ENCODE data around the gene ACKR2. TPM values are rescaled to one million over a fixed set of nuclear protein-coding genes. Genes with fewer than 3 reads are reported as not detected.

ACKR2 gene
- polyA plus RNA-seq, 1 donor from 2014 or later: not detected

GRCh38 chr3:42856544-42856943 is 47.3 kb downstream of the ACKR2 start:
- H3K36me3 ChIP-seq (ENCODE audit: insufficient read depth, low read length): no peaks in the 10 kb centered on the region
- no peak for TF ChIP-seq TAF1 (IDR thresholded peaks at IDR 0.05; ENCODE audit: low read depth)
- no peak for TF ChIP-seq REST (IDR thresholded peaks at IDR 0.05; ENCODE audit: borderline replicate concordance)
- no peak for TF ChIP-seq POLR2AphosphoS5 (IDR thresholded peaks at IDR 0.05)
- no peak for TF ChIP-seq MXI1 (conservative IDR thresholded peaks at IDR 0.05; ENCODE audit: poor library complexity, severe bottlenecking)
- no peak for TF ChIP-seq SMC3 (conservative IDR thresholded peaks at IDR 0.05; ENCODE audit: poor library complexity)
- TF ChIP-seq RAD21 (conservative IDR thresholded peaks at IDR 0.05): no peak
- no peak for TF ChIP-seq EP300 (conservative IDR thresholded peaks at IDR 0.05; ENCODE audit: poor library complexity, severe bottlenecking)
- TF ChIP-seq, protein P1, sequence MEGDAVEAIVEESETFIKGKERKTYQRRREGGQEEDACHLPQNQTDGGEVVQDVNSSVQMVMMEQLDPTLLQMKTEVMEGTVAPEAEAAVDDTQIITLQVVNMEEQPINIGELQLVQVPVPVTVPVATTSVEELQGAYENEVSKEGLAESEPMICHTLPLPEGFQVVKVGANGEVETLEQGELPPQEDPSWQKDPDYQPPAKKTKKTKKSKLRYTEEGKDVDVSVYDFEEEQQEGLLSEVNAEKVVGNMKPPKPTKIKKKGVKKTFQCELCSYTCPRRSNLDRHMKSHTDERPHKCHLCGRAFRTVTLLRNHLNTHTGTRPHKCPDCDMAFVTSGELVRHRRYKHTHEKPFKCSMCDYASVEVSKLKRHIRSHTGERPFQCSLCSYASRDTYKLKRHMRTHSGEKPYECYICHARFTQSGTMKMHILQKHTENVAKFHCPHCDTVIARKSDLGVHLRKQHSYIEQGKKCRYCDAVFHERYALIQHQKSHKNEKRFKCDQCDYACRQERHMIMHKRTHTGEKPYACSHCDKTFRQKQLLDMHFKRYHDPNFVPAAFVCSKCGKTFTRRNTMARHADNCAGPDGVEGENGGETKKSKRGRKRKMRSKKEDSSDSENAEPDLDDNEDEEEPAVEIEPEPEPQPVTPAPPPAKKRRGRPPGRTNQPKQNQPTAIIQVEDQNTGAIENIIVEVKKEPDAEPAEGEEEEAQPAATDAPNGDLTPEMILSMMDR (IDR thresholded peaks at IDR 0.05; ENCODE audit: poor library complexity, severe bottlenecking): no peak
- TF ChIP-seq EZH2 (IDR thresholded peaks at IDR 0.05; ENCODE audit: borderline replicate concordance, insufficient read depth, low read length, poor library complexity, severe bottlenecking): no peak
- H4K20me1 ChIP-seq (ENCODE audit: insufficient read depth): no peaks in the 10 kb centered on the region
- H3K27ac ChIP-seq (ENCODE audit: low read length): no peak overlapping the region
- no peaks in the 10 kb centered on the region for H3K9me3 ChIP-seq (ENCODE audit: low read length)
- H3K79me2 ChIP-seq (replicated peaks; ENCODE audit: insufficient read depth, low read length): no peaks in the 10 kb centered on the region
- H2AFZ ChIP-seq (ENCODE audit: low read depth, low read length): no peak overlapping the region
- H3K4me2 ChIP-seq (ENCODE audit: low read length): no peak overlapping the region
- no peak overlapping the region for H3K9ac ChIP-seq (ENCODE audit: low read length)
- H3K4me3 ChIP-seq (ENCODE audit: low read length): no peak overlapping the region
- no peaks in the 10 kb centered on the region for H3F3A ChIP-seq (ENCODE audit: insufficient read depth, low read length, poor library complexity, severe bottlenecking)
- H3K27me3 ChIP-seq (ENCODE audit: insufficient read depth, low read depth, low read length): no peaks in the 10 kb centered on the region
- H3K9me2 ChIP-seq (ENCODE audit: insufficient read depth, low read length): no peaks in the 10 kb centered on the region

- Histone ChIP-seq H2AFZ (ENCODE audit: low read depth, low read length) (no peak overlapping the region), H3K9ac (ENCODE audit: low read length) (no peak overlapping the region), H3K79me2 (replicated peaks; ENCODE audit: insufficient read depth, low read length) (no peaks in the 10 kb centered on the region), H4K20me1 (ENCODE audit: insufficient read depth) (no peaks in the 10 kb centered on the region), H3K9me3 (ENCODE audit: low read length) (no peaks in the 10 kb centered on the region), H3K27ac (ENCODE audit: low read length) (no peak overlapping the region), H3K36me3 (ENCODE audit: insufficient read depth, low read length) (no peaks in the 10 kb centered on the region), H3K4me2 (ENCODE audit: low read length) (no peak overlapping the region), H3F3A (ENCODE audit: insufficient read depth, low read length, poor library complexity, severe bottlenecking) (no peaks in the 10 kb centered on the region), H3K9me2 (ENCODE audit: insufficient read depth, low read length) (no peaks in the 10 kb centered on the region), H3K27me3 (ENCODE audit: insufficient read depth, low read depth, low read length) (no peaks in the 10 kb centered on the region), H3K4me3 (ENCODE audit: low read length) (no peak overlapping the region)
- TF ChIP-seq EZH2 (IDR thresholded peaks at IDR 0.05; ENCODE audit: borderline replicate concordance, insufficient read depth, low read length, poor library complexity, severe bottlenecking): no peak
- TF ChIP-seq REST (IDR thresholded peaks at IDR 0.05; ENCODE audit: borderline replicate concordance): no peak
- TF ChIP-seq POLR2AphosphoS5 (IDR thresholded peaks at IDR 0.05): no peak
- no peak for TF ChIP-seq MXI1 (conservative IDR thresholded peaks at IDR 0.05; ENCODE audit: poor library complexity, severe bottlenecking)
- no peak for TF ChIP-seq RAD21 (conservative IDR thresholded peaks at IDR 0.05)
- no peak for TF ChIP-seq SMC3 (conservative IDR thresholded peaks at IDR 0.05; ENCODE audit: poor library complexity)
Measured at GRCh38 chr3:42864321-42864950, 55.2 kb downstream of the ACKR2 start.

Data from neural cell (in vitro differentiated cells).